GM18867 (cell line): Measurements from ENCODE around the gene FBLN1.
"Not testable (repeated sequence)": the region's sequence is repeated elsewhere in the genome, so short reads cannot be mapped to it uniquely, and the experiment has no call there.

Experiments used
- ATAC-seq: cut with Tn5 transposase; IDR thresholded peaks from one replicate; pipeline ENCODE4 v1.9.1; 2021; ENCODE audit warnings: mild to moderate bottlenecking, moderate library complexity; ENCODE audit not compliant: unreplicated experiment

Gene FBLN1, protein sequence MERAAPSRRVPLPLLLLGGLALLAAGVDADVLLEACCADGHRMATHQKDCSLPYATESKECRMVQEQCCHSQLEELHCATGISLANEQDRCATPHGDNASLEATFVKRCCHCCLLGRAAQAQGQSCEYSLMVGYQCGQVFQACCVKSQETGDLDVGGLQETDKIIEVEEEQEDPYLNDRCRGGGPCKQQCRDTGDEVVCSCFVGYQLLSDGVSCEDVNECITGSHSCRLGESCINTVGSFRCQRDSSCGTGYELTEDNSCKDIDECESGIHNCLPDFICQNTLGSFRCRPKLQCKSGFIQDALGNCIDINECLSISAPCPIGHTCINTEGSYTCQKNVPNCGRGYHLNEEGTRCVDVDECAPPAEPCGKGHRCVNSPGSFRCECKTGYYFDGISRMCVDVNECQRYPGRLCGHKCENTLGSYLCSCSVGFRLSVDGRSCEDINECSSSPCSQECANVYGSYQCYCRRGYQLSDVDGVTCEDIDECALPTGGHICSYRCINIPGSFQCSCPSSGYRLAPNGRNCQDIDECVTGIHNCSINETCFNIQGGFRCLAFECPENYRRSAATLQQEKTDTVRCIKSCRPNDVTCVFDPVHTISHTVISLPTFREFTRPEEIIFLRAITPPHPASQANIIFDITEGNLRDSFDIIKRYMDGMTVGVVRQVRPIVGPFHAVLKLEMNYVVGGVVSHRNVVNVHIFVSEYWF

DNA sequence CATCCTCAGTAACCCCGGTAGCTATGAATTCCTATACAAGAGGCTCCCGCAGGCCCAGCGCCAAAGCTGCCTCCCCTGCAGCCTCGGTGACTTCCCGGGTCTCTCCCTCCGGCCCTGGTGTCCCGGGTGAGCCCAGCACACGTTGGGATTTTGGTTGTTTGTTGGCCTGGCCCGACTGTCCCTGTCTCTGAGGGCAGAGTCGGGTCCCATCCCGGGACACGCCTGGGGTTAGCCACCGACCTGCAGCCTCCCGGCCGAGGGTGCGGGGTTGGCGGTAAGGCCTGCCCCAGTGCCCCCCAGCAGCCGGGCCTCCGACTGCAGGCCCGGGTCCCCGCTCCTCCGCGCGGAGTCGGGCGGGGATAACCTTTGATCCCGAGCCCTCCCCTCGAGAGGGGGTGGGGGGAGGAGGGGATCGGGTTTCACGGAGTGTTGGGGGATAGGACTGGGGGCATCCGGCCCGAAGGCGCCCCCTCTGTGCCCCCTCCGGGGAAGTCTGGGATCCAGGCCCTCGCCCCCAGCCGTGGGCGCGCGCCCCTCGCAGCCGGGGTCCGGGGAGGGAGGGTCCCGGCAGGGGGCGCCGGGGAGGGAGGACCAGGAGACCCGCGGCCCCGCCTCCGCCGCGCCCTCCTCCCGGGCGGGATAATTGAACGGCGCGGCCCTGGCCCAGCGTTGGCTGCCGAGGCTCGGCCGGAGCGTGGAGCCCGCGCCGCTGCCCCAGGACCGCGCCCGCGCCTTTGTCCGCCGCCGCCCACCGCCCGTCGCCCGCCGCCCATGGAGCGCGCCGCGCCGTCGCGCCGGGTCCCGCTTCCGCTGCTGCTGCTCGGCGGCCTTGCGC is at the start of gene FBLN1:
Gene FBLN1 (plus strand): TSS at position 669 of the 835 bp plus-strand sequence. CDS start 103 bp downstream, at position 772.
- no peak for ATAC-seq

GRCh38 chr22:45453764-45454163 is 48.9 kb upstream of the FBLN1 start:
- ATAC-seq, result no peak

DNA sequence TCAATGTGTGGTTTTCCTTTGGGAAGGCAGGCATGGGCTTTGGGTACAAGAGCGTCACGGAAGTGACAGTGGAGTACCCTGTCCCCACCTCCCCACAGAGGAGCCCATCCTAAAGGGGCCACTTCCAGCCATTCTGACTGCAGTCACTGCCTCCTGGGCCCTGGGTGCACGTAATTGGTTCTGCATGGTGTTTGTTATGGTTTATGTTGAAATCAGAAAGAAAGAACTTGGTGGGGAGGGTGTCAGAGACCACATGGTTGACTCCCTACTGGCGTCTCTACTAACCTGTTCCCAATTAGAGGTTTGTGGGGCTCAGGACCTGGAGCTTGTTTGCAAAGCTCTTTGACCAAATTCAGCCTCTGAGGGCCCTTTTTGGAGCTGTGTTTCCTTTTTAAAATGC is 48.4 kb upstream of the FBLN1 start:
- no peak for ATAC-seq

DNA sequence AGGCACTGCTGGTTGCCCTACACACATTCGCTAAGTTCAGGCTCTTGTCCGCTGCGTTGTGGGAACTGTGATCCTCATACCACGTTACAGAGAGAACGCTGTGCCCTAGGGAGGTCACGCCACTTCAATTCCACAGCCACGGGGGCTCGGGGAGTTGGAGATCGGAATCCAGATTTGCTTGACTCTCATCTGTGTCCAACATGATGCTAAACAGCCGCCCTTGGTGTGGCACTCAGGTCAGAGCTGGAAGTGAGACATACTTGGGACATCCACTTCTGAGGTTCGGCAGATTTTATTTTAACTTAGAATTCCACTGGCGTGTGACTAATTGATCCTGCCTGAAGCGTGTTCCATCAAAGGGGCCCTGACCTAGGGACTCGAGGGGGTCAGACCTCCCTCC is 47.5 kb upstream of the FBLN1 start:
- no peak for ATAC-seq

DNA sequence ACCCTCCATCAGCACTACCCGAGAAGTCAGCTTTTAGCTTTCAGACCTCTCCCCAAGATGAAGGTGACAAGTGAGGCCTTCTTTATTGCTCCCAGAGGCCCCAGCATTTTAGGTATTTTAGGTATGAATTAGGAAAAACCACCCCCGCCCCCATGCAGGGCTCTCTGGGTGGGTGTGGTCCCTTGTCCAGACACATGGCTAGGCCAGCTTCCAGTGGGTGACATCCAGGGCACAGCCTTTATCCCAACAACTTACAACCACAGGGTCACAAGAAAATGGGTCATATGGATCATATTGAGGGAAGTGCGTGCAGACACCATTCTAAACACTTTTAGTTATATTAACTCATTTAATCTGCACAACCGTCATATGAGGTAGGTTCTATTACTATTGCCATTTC is 47.1 kb upstream of the FBLN1 start:
- no peak for ATAC-seq

- no peak for ATAC-seq
Measured at GRCh38 chr22:45456811-45457210, 45.9 kb upstream of the FBLN1 start.

DNA sequence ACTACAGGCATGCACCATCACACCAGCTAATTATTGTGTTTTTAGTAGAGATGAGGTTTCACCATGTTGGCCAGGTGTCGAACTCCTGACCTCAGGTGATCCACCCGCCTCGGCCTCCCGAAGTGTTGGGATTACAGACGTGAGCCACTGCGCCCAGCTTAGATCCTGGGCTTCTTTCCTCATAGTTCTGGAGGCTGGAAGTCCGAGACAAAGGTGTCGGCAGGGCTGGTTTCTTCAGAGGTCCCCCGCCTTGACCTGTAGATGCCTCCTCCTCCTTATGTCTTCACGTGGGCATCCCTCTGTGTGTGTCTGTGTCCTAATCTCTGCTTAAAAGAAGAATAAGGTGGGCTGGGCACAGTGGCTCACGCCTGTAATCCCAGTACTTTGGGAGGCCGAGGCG is 44.2 kb upstream of the FBLN1 start:
- no peak for ATAC-seq

DNA sequence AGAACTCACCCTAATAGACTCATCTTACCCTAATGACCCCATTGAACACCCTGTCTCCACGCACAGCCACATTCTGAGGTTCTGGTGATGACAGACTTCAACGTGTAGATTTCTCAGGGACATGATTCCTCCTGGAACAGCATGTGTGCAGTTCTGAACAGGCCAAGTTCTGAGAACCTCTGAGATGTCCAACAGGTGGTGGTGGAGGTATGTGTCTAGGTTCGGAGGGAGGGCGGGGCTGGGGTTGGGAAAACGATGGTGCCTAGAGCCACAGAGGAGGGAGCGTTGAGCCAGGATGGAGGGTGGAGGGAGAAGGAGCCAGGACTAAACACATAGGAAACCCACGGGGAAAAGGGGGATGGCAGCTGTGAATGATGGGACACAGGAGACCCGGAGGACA is 43.4 kb upstream of the FBLN1 start:
- ATAC-seq, result no peak

DNA sequence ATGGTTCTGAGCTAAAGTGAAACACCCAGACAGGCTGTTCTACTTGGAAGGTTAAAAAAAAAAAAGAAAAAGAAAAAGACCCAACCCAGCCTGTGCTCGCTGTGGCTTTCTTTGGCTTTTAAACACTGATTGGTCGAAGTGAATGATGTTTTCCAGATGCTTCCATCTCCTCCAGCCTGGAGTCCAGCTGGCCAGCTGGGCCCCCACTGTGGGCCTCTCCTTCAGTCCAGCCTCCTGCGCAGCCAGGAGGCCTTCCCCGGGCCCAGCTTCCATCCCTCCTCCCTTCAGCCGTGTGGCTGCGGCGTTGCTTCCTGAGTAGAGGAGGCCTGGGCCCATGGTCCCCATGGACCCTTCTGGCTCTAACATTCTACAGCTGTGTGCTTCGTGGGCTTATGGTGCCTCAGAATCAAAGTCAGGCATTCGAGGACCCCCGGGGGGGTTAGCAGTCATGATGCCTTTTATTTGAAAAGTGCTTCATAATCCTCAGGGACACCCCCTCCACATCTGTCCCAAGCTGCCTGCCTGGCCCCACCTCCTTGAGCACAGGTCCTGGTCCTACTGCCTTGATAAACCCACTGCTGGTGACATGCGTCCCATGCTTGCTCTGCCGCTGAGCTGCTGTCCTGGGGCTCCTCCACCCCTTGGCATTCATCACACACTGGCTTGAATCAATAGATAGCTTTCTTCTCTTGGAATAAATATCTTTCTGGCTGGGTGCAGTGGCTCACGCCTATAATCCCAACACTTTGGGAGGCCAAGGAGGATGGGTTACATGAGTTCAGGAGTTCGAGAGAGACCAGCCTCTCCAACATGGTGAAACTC is 42.2 kb upstream of the FBLN1 start:
- ATAC-seq, result no peak

- ATAC-seq, result no peak
Measured at GRCh38 chr22:45462034-45462655, 40.5 kb upstream of the FBLN1 start.

DNA sequence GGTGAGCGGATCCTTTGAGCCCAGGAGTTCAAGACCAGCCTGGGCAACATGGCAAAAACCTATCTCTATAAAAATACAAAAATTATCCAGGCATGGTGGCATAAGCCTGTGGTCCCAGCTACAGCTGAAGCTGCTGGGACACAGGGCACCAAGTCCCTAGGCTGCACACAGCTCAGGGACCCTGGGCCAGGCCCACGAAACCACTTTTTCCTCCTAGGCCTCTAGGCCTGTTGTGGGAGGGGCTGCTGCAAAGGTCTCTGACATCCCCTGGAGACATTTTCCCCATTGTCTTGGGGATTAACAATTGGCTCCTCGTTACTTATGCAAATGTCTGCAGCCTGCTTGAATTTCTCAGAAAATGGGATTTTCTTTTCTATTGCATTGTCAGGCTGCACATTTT is 39.0 kb upstream of the FBLN1 start:
- not testable (repeated sequence) for ATAC-seq

DNA sequence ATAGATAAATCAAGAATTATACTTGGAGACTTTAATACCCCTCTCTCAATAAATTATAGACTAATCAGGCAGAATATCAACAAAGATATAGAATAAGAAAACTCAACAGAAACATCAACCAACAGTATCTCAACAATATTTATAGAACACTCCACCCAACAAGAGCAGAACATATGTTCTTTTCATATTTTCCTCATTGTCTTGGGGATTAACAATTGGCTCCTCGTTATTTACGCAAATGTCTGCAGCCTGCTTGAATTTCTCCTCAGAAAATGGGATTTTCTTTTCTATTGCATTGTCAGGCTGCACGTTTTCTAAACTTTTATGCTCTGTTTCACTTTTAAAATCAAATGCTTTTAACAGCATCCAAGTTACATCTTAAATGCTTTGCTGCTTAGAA is 37.0 kb upstream of the FBLN1 start:
- ATAC-seq, result no peak

DNA sequence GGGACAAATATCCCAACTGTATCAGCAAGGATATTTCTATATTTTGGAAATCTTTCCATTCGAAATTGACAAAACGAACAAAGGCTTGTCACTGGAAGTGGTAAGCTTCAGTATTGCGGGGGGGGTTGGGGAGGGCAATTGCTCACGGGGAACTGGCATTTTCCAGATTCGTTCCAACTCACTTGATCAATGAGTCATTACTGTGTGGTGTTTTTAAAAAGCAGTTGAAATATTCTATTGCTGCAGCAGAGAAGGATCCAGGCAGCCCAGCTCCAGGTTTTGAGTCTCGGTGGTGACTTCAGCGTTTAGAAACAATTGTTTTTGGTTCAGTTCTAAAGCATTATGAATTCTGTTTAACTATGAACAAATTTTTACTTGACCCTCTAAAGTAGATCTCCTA is 33.8 kb upstream of the FBLN1 start:
- ATAC-seq, result no peak

DNA sequence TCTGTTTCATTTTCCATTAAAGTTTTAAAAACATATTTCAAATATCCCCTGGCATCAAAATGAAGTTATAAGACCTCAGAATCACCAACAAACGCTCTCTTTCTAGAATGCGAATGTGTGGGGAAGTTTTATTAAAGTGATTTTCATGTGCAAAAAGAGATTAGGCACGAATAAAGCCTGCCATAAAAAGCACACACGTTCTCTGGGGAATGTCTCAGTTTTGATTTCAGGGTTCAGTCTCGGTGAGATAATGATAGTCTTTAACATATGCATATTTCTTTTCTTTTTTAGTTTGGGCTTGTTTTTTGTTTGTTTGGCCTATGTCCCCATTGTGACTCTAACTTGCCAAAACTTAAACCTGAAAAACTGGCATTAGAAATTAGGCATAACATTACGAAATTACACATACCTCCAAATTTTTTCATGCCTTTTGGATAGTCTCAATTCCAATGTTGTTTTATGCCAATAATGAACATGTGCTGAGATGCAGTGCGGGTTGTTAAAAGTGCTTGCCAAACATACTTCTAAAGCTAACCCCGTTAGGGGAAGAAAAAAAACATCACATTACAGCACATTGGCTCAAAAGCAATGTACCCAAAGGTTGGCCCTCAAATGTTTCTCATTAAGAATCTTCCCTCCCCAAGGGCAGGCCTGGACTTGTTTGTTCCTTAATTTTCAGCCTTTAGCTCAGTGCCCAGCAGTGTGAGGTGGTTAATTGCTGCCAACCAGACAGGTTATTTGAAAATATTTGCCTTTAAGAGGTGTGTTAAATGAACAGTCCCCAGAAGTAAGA is 33.2 kb upstream of the FBLN1 start:
- no peak for ATAC-seq

DNA sequence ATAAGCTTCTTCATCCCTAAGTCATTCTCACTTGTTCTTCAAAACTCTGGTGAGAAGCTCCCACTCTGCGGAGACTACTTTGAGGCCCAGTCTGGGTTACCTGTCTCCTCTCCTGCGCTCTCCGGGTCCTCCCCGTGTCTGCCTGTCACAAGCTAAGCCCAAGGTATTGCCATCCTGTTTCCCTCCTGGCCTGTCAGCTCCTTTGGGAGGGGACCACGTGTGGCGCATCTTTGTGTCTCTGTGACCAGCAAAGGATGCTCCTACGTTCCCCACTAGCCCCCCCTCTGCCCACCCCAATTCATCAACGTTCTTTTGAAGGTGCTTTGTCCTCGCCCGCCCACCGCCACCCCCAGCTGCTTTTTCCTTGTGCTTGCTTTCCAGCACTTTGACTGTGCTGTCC is 31.8 kb upstream of the FBLN1 start:
- no peak for ATAC-seq

- ATAC-seq, result no peak
Measured at GRCh38 chr22:45472426-45472825, 30.3 kb upstream of the FBLN1 start.

- no peak for ATAC-seq
Measured at GRCh38 chr22:45473626-45474237, 29.0 kb upstream of the FBLN1 start.

GRCh38 chr22:45475063-45475747 is 27.5 kb upstream of the FBLN1 start:
- ATAC-seq, result no peak
